HG03066 (cell line): ENCODE results near the gene MIOS.

Experiments
- ATAC-seq: cut with Tn5 transposase; IDR thresholded peaks from one replicate; pipeline ENCODE4 v1.9.1; 2021; ENCODE audit warnings: low read depth; ENCODE audit not compliant: unreplicated experiment

The MIOS gene

DNA sequence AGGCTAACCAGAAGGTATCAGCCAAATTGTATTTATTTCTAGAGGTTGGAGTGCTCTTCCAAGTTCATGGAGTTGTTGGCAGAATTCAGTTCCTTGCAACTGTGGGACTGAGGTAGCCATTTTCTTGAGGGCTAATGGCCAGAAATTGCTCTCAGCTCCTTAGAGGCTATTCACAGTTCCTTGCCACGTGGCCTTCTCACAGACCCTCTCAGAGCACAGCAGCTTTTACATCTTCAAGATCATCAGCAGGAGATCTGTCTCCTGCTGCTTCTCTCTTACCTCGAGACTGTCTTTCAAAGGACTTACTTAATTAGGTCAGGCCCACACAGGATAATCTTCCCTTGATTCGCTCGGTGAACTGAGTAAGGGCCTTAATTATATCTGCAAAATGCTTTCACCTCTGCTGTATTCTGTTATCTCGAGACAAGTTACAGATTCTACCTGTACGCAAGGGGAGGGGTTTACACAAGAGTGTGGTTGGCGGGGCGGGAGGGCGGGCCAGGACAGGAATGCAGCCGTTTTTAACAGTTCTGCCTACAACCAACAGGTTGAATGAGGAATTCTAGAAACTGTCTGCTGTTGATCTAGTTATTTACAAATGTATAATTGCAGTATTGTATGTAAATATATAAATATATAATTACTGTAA lies 15.0 kb downstream of the MIOS start:
- ATAC-seq = no peak

DNA sequence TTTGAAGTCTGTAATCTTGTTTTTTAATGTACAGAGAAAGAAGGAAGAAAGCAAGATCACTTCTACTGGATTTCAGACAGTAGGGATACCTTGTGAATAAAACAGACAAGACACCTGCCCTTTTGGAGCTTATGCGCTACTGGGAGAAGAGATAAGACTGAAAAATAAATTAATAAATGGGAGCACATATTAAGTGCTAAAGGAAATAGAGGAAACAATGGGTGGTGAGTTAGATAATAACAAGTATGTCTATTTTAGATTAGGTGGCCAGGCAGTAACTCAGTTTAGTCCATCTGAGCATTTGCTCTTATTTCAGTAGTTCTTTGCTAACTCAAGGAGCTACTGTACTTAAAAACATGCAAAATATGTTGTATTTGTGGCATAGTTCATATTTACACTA lies 15.9 kb downstream of the MIOS start:
- no peak for ATAC-seq

DNA sequence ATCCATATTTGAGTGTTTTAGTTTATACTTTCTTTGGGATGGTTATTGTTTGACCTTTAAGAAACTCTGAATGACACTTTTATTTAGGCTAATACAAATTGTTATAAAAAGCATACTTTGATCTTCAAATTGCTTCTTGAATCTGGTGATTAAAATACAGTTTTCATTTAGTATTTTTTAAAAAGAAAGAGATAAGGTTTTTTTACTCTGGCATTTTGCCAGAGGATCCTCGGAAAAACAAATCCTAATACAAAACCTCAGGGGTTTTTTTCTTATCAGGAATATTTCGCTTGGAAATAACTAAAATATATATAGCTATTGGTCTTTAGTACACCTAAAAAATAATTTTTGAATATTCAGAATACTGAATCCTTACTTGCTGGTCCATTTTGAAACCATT lies 17.0 kb downstream of the MIOS start:
- ATAC-seq = no peak

DNA sequence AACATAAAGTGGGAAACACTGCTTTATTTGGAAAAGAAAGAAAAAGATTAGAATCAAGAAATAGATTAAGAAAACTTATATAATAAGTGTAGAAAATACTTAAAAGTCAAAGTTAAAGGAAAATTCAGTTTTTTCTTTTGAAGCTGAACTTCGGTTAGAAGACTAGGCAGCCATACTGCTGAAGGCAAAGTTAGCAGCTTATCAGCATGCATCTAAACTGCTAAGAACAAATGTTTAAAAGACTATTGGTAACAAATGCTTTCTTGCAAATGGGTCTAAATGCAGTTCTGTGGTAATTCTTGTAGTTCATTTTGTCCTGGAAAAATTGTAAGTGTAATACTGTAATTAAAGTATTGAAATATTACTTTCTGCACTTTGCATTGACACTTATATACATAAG lies 18.0 kb downstream of the MIOS start:
- ATAC-seq = no peak

DNA sequence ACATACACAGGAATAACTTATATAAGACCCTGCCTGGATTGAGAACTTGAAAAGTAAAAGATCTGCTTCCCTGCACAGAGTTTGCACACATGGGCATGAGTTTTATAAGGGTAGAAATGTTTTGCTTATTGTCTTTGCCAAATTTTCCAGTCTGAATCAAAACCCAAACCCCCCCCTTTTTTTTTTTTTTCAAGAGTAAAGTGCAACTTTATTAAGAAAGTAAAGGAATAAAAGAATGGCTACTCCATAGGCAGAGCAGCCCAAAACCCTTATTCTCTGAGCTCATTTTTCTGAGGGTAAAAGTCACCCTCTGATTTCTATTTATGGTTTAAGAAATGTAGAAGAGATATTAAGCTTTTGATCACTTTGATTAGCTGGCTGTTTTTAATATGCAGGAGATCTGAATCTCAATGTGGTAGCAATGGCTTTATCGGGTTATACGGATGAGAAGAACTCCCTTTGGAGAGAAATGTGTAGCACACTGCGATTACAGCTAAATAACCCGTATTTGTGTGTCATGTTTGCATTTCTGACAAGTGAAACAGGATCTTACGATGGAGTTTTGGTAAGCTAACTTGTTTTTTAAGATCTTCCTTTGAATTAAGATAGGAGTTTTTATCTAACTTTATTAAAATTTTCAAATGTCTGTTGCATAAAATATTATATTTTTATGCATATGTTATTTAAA lies 18.7 kb downstream of the MIOS start:
- ATAC-seq = no peak

DNA sequence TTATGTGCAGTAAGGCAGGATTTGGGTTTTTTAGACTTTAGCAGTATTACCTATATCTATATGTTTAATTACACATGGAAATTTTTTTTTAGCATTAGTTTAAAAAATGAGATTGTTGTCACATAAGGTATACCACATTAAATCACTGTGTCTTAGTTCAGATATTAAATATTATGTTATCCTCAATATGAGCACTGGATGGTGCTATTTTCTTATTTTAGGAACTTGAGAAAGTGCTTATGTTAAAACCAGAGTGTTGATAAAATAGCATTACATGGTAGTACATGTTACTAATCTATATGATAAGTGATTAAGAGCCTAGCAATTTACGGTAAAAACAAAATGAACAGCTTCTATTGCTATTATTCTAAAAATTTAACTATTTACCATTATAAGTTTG lies 28.8 kb downstream of the MIOS start:
- no peak for ATAC-seq

DNA sequence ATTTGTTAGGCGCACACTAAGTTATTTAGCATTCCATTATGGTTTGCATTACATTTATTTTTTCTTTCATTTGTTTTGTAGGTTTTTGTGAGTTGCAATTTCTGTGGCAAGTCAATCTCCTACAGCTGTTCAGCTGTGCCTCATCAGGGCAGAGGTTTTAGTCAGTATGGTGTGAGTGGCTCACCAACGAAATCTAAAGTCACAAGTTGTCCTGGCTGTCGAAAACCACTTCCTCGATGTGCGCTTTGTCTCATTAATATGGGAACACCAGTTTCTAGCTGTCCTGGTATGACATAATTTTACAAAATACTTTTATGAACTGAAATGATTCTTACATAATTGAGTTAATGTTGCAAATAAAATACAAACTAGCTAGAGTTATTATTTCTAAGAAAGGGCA lies 29.5 kb downstream of the MIOS start:
- ATAC-seq = no peak

DNA sequence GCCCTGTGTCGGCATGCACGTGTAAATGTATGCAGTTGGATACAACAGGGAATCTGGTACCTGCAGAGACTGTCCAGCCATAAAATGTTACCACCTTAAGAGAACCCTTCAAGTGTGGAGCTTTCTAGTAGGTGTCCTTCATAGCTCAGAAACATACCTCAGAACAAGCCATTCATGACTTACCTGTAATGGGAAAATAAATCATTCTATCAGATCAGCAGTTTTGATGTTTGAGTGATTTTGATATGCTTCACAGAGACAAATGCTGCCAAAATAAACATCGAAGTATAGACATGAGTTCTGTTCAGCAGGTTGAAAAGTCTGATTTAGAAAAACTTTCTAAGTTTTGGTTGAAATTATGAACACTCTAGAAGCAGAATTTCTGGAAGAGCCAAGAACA lies 40.3 kb downstream of the MIOS start:
- ATAC-seq = no peak

DNA sequence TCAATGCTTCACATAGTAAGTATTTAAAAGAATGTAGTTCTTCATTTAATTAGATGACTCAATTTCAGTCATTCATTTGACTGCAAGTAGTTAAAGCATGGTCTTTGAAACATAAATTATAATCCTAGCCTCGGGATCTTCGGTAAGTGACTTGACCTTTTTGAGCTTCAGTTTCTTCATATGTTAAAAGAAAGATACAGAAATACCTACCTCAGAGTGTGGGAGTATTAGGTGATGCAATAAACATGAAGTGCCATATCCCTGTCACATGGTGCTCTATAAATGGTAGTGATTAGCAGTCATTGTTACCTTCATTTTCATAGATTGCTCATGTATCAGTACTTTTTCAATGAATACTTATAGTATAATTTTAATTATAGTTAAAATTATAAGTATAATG lies 42.6 kb downstream of the MIOS start:
- ATAC-seq = no peak

DNA sequence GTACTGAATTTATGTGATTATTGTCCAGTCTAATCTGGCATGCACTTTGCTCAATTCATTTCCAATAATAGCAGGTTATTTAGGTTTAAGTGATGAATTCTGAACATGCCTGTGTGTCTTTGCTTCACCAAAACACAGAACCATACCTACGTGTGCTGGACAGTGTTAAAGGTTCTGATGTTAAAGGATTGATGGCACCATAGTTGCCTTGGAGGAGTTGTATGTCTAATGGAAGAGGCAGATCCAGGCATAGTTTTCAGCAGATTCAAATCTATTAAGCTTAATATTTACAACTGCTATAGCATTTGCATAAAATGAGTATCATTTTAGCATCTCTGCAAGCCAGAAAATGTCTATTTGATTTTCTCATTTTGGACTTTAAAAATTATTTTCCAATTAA lies 45.8 kb downstream of the MIOS start:
- no peak for ATAC-seq

DNA sequence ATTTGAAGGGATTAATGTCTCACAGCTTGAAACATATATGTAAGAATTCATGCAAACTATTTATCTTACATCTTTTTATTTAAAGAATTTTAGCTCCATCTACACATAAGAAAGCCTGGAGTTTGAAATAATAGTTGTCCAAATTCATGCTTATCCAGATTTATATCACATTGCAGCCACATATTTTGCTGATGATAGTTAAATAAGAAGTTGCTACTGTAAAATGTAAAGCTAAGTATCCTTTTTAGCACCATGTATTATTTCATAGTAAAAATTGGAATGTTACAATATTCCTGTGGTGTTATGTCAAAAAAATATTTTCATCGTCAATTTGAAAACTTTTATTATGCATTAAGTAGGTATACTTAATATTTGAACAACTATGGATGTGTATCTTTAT lies 46.5 kb downstream of the MIOS start:
- ATAC-seq = no peak

DNA sequence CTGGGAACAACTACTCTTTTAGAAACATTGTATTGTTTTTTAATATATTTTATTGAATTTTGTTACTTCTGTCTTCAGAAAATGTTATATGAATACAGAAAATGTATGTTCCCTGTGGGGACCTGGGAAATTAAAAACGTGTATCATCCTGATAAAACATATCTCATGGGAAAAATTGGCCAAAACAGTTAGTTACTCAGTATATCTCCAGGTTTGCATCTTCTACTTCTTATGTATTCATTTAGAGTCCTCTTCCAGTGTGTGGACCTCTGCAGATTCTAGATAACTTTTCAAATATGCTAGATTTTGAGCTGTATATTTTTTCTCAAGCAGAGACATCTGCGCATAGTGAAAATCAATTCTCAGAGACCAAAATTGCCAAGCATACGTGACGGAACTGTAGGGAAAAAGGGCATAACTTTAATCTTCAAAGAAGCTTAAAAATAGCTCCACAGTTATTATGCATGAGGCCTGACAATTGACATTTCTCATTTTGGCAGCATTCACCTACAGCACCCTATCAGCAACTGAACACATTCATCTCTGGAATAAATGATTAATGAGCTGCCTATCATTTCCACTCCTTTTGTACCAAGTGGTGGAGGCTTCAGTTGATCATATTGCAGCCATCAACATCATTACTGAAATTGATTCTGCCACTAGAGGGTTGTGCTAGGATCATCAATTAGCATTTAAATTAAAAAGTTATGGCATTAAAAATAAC lies 47.5 kb downstream of the MIOS start:
- ATAC-seq = no peak

DNA sequence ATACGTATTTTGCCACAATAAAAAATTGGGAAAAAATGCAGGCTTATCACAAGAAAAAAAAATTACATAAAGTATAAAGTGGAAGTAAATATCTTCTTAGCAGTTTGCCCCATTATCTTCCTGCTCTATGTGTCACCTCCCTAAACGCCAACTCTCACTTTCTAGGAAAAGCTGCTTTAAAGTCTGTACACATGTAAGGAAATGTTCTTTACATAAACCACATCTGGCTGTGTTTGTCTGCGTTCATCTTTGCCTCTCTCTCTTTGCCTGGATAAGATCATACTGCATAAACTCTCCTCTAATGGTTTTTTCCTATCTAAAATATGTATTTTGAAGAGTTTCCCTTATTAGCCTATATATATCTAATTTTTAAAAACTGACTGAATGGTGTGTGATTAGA lies 50.9 kb downstream of the MIOS start:
- ATAC-seq = no peak

DNA sequence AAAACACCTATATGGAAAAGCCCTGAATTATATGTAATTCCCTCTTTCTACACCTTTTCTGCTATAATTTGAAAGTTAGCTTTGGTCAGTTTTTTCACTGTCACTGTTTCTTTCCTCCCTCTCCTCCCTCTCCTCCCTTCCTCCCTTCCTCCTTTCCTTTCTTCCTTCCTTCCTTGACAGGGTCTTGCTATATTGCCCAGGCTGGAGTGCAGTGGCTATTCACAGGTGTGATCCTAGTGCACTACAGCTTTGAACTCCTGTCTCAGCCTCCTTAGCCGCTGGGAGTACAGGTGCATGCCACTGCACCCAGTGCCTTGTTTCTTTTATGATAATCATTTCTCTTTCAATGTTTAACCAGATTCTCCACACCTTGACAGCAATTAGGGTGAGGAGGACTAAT lies 51.7 kb downstream of the MIOS start:
- no peak for ATAC-seq

DNA sequence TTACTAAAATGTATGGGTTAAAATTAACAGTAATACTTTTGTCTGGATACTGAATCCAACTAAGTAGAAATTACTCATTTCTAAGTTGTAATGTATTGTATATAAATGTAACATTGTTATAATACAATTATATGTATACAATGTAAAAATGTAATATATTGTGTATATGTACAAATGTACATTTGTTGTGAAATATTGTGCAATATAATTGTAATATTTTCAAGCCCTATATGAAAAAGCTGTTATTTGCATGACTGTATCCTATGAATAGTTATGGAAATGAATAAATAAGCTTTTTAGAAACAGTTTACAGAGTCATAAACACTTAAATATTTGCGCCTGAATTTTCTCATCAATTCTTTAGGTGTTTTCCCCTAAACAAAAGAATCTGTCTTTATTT lies 53.6 kb downstream of the MIOS start:
- ATAC-seq = no peak

DNA sequence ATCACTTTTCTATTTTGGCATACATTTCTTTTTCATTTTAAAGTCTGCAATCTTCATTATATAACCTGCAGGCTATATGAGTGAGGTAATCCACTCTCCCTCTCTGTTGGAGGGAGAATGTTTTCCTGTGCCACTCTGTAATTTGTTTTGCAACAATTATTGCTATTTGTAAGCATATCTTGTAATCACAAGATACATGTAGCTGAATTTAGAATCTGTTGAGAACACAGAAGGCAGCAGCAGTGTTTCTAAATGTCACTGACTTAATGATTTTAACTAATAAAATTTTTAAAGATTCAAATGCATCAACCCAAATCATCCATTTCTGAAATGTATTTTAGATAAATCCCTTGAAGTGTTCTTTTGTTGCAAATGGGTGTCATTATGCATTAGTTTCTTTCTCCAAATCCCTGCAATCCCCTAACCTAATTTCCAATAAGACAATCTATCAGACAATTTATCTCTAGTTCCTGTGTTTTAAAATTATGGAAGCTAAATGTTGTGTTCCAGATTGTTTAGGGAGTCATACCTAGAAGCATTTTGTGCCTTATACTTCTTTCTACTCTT lies 54.0 kb downstream of the MIOS start:
- ATAC-seq = no peak

DNA sequence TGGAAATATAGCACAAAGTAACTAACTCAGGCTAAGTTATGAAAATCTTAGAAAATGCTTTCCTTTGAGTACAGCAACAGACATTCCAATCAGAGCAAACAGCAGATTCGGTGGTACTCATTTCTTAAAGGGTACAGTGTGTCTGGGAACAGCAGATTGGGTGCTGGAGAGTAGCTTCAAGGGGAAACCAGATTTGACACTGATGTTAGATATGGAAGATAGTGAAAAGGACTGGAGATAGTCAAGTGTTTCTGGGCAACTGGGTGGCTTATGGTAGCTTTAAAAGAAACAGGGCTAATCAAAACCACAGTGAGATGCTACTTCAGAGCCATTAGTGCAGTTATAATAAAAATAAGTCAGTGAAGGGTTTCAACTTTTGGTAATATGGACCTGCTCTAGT lies 61.8 kb downstream of the MIOS start:
- ATAC-seq = no peak

DNA sequence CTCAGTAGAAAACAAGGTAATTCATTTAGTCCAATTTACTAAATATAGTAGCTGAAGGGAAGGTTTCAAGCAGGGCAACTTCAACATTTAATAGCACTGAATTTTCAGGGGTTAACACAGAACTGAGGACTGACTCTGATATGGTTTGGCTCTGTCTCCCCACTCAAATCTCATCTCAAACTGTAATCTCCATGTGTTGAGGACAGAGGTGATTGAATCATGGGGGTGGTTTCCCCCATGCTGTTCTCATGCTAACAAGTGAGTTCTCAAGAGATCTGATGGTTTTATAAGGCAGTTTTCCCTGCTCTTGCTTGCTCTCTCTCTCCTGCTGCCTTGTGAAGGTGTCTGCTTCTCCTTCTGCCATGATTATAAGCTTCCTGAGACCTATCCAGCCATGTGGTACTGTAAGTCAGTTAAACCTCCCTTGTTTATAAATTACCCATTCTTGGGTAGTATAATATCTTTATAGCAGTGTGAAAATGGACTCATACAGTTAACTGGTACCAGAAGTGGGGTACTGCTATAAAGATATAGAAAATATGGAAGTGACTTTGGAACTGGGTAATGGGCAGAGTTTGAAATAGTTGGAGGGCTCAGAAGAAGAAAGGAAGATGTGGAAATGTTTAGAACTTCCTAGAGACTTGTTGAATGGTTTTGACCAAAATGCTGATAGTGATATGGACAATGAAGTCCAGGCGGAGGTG lies 64.1 kb downstream of the MIOS start:
- no peak for ATAC-seq

DNA sequence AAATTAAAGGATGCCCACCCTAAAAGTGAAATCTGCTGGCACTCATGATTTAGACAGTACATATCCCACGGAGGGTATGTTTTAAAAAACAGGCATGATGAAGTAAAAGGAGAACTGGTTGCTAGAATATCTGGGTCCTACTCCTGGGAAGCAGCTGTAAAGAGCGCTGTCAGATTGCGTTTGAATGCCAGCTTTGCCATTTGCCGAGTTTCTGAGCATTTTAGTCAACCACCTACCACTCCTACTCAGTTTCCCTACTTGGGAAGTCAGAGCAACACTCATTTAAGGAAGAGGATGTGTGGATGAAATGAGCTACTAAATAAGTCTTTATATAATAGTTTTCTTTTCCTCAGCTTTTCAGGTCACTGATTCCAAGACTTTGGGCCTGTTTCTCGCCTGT lies 72.7 kb downstream of the MIOS start:
- no peak for ATAC-seq

DNA sequence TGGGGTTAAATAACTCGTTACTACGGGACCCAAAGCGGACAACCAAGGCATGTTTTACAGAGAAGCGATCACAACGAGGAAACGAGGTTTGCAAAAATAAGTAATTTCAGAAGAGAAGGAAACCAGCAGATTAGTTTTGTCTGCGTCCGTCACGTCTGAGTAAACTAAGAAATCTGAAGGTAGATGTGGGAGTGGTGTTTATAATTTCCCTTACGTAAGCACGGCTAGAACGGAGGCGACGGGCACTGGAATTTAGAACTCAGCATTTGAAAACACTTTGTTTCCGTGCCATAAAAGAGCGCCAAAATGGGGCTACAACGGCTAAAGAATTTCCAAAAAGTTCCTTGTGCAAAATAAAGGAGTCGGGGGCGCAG lies 73.2 kb downstream of the MIOS start:
- ATAC-seq = peak; percentile 7
